ENCODE results near the gene COG2. TPM values are rescaled to one million over a fixed set of nuclear protein-coding genes. Genes with fewer than 3 reads are reported as not detected.

The COG2 gene
- total and polyA plus RNA-seq, 2 of the 13 experiments (the other 11 are each of a cell fraction or from before 2014, with no cell fraction given) = 16.8 to 36.3 TPM

DNA sequence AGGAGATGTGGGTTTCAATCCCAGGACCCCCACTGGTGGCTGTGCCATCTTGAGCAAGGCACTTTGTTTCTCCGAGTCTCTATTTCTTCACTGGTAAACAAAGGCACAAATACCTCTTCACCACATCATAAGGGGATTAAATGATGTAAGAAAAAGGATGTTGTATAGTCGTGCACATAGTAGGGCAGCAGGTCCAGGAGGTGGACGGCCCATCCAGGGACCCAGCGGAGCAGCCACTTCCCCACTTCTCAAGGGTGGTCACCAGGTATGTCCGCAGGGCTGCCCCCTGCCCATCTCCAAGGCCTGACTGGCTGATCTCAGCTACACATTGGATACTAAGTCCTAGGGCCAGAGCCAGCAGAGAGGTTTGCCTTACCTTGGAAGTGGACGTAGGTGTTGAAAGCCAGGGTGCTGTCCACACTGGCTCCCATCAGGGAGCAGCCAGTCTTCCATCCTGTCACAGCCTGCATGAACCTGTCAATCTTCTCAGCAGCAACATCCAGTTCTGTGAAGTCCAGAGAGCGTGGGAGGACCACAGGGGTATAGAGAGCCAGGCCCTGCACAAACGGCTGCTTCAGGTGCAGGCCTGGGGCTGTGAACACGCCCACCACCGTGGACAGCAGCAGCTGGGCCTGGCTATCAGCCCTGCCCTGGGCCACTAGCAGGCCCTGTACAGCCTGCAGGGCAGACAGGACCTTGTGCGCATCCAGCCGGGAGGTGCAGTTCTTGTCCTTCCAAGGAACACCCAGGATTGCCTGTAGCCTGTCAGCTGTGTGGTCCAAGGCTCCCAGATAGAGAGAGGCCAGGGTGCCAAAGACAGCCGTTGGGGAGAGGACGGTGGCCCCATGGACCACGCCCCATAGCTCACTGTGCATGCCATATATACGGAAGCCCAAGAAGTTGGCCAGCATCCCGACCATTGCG lies 67.6 kb downstream of the COG2 start (continued):
- no peak for TF ChIP-seq WIZ (CRISPR knock-in tag; IDR thresholded peaks at IDR 0.05)
- TF ChIP-seq RXRA (CRISPR knock-in tag; IDR thresholded peaks at IDR 0.05) = no peak
- TF ChIP-seq ZNF558 (CRISPR knock-in tag; IDR thresholded peaks at IDR 0.05; ENCODE audit: borderline replicate concordance) = no peak
- TF ChIP-seq ATF5 (CRISPR knock-in tag; IDR thresholded peaks at IDR 0.05; ENCODE audit: low read depth) = no peak
- TF ChIP-seq, protein P1, sequence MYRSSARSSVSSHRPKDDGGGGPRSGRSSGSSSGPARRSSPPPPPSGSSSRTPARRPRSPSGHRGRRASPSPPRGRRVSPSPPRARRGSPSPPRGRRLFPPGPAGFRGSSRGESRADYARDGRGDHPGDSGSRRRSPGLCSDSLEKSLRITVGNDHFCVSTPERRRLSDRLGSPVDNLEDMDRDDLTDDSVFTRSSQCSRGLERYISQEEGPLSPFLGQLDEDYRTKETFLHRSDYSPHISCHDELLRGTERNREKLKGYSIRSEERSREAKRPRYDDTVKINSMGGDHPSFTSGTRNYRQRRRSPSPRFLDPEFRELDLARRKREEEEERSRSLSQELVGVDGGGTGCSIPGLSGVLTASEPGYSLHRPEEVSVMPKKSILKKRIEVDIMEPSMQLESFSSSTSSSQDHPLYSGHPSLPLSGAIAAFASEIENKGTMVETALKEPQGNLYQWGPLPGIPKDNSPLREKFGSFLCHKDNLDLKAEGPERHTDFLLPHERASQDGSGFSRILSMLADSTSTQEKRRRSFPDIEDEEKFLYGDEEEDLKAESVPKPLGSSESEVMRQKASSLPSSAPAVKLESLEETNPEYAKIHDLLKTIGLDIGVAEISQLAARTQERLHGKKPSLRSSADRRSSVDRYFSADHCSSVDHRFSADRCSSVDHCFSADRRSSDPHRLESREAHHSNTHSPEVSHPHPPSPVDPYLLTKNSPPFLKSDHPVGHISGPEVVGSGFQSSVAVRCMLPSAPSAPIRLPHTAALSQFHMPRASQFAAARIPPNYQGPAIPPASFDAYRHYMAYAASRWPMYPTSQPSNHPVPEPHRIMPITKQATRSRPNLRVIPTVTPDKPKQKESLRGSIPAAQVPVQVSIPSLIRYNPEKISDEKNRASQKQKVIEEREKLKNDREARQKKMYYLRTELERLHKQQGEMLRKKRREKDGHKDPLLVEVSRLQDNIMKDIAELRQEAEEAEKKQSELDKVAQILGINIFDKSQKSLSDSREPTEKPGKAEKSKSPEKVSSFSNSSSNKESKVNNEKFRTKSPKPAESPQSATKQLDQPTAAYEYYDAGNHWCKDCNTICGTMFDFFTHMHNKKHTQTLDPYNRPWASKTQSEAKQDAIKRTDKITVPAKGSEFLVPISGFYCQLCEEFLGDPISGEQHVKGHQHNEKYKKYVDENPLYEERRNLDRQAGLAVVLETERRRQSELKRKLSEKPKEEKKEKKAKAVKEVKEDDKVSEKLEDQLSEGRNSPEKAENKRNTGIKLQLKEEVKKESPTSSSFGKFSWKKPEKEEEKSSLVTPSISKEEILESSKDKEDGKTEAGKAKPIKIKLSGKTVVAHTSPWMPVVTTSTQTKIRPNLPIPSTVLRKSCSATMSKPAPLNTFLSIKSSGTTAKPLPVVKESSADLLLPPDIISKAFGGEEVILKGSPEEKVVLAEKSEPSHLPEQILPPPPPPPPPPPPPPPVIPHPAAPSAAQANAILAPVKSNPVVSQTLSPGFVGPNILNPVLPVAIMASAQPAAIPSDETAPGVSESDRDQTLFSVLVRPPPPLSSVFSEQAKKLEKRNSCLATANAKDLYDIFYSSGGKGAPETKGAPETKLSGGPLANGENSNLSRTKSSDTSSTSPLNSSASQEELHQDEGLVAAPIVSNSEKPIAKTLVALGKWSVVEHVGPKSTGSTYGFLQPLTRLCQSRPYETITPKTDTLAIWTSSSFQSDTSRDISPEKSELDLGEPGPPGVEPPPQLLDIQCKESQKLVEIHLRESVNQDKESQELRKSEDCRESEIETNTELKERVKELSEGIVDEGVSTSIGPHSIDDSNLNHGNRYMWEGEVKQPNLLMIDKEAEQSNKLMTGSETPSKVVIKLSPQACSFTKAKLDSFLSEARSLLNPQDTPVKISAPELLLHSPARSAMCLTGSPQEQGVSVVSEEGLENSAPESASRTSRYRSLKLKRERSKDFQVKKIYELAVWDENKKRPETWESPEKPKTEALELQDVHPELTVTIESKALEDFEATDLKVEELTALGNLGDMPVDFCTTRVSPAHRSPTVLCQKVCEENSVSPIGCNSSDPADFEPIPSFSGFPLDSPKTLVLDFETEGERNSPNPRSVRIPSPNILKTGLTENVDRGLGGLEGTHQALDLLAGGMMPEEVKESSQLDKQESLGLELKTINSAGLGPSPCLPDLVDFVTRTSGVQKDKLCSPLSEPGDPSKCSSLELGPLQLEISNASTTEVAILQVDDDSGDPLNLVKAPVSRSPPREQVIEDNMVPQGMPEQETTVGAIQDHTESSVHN (CRISPR knock-in tag; IDR thresholded peaks at IDR 0.05) = peak; percentile 69; the same call in 1 of the 2 replicates
- no peak for TF ChIP-seq ATF3 (CRISPR knock-in tag; IDR thresholded peaks at IDR 0.05)
- TF ChIP-seq ZNF350 (CRISPR knock-in tag; IDR thresholded peaks at IDR 0.05; ENCODE audit: borderline replicate concordance, low read depth) = peak; percentile 40; the same call in 1 of the 2 replicates
- TF ChIP-seq, protein P2, sequence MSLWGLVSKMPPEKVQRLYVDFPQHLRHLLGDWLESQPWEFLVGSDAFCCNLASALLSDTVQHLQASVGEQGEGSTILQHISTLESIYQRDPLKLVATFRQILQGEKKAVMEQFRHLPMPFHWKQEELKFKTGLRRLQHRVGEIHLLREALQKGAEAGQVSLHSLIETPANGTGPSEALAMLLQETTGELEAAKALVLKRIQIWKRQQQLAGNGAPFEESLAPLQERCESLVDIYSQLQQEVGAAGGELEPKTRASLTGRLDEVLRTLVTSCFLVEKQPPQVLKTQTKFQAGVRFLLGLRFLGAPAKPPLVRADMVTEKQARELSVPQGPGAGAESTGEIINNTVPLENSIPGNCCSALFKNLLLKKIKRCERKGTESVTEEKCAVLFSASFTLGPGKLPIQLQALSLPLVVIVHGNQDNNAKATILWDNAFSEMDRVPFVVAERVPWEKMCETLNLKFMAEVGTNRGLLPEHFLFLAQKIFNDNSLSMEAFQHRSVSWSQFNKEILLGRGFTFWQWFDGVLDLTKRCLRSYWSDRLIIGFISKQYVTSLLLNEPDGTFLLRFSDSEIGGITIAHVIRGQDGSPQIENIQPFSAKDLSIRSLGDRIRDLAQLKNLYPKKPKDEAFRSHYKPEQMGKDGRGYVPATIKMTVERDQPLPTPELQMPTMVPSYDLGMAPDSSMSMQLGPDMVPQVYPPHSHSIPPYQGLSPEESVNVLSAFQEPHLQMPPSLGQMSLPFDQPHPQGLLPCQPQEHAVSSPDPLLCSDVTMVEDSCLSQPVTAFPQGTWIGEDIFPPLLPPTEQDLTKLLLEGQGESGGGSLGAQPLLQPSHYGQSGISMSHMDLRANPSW (CRISPR knock-in tag; IDR thresholded peaks at IDR 0.05; ENCODE audit: borderline replicate concordance) = no peak
- TF ChIP-seq CENPT (CRISPR knock-in tag; IDR thresholded peaks at IDR 0.05; ENCODE audit: low read depth) = no peak
- TF ChIP-seq, protein P3, sequence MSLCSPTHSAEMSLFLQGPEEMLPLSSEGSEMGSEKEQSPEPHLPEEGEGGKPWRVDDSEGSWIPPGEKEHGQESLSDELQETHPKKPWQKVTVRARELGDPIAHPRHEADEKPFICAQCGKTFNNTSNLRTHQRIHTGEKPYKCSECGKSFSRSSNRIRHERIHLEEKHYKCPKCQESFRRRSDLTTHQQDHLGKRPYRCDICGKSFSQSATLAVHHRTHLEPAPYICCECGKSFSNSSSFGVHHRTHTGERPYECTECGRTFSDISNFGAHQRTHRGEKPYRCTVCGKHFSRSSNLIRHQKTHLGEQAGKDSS (CRISPR knock-in tag; IDR thresholded peaks at IDR 0.05; ENCODE audit: borderline replicate concordance, low read depth) = no peak
- no peak for TF ChIP-seq ZNF547 (CRISPR knock-in tag; IDR thresholded peaks at IDR 0.05)
